Hepatic stellate cell (primary cell): Measurements from ENCODE around the gene MAGI2.
"Not testable (repeated sequence)": the region's sequence is repeated elsewhere in the genome, so short reads cannot be mapped to it uniquely, and the experiment has no call there.

Source experiments
- DNase-seq: peaks from one replicate; pipeline ENCODE4 v3.0.0; 2011; ENCODE audit warnings: low spot score

Gene MAGI2

GRCh38 chr7:79157281-79157680 is 296.2 kb downstream of the MAGI2 start:
- DNase-seq, result no peak

GRCh38 chr7:79149831-79150230 is 303.6 kb downstream of the MAGI2 start:
- DNase-seq, result no peak

GRCh38 chr7:79142706-79143105 is 310.8 kb downstream of the MAGI2 start:
- DNase-seq, result no peak

GRCh38 chr7:79141252-79141651 is 312.2 kb downstream of the MAGI2 start:
- DNase-seq, result no peak

- DNase-seq, result peak; percentile 4
Measured at GRCh38 chr7:79137942-79138341, 315.5 kb downstream of the MAGI2 start.

- no peak for DNase-seq
Measured at GRCh38 chr7:79132844-79133451, 320.5 kb downstream of the MAGI2 start.

GRCh38 chr7:79130715-79131114 is 322.8 kb downstream of the MAGI2 start:
- DNase-seq, result no peak

GRCh38 chr7:79124331-79124730 is 329.1 kb downstream of the MAGI2 start:
- DNase-seq, result no peak

GRCh38 chr7:79118143-79118542 is 335.3 kb downstream of the MAGI2 start:
- no peak for DNase-seq

- peak; percentile 17 for DNase-seq
Measured at GRCh38 chr7:79096361-79096805, 357.1 kb downstream of the MAGI2 start.

- no peak for DNase-seq
Measured at GRCh38 chr7:79093421-79093820, 360.0 kb downstream of the MAGI2 start.

GRCh38 chr7:79091661-79092060 is 361.8 kb downstream of the MAGI2 start:
- no peak for DNase-seq

- DNase-seq, result no peak
Measured at GRCh38 chr7:79091011-79091410, 362.5 kb downstream of the MAGI2 start.

GRCh38 chr7:79090543-79090942 is 362.9 kb downstream of the MAGI2 start:
- no peak for DNase-seq

GRCh38 chr7:79084423-79084822 is 369.0 kb downstream of the MAGI2 start:
- peak; percentile 8 for DNase-seq

- DNase-seq, result no peak
Measured at GRCh38 chr7:79079919-79080554, 373.4 kb downstream of the MAGI2 start.

GRCh38 chr7:79078273-79078672 is 375.2 kb downstream of the MAGI2 start:
- DNase-seq, result no peak

GRCh38 chr7:79071187-79071586 is 382.3 kb downstream of the MAGI2 start:
- DNase-seq, result not testable (repeated sequence)

- no peak for DNase-seq
Measured at GRCh38 chr7:79064187-79064823, 389.2 kb downstream of the MAGI2 start.

- no peak for DNase-seq
Measured at GRCh38 chr7:79063019-79063698, 390.3 kb downstream of the MAGI2 start.

- no peak for DNase-seq
Measured at GRCh38 chr7:79060498-79060897, 393.0 kb downstream of the MAGI2 start.

GRCh38 chr7:79055722-79056415 is 397.6 kb downstream of the MAGI2 start:
- DNase-seq, result no peak
